IPS-20b (cell line): ENCODE data around the gene PYGM.

ENCODE experiments used
- H3K27ac ChIP-seq: one replicate; pipeline ENCODE4 v1.5.1; 2013; ENCODE audit warnings: low read length
- H3K27me3 ChIP-seq: 2 replicates; pipeline ENCODE4 v1.6.1; 2013; ENCODE audit warnings: mild to moderate bottlenecking, low read length, inconsistent platforms; ENCODE audit not compliant: insufficient read depth
- H3K36me3 ChIP-seq: 2 replicates; pipeline ENCODE4 v1.6.1; 2013; ENCODE audit warnings: low read depth, mild to moderate bottlenecking, inconsistent platforms, low read length, moderate library complexity; ENCODE audit not compliant: insufficient read depth
- H3K4me1 ChIP-seq: 2 replicates; pipeline ENCODE4 v1.6.1; 2013; ENCODE audit warnings: mild to moderate bottlenecking, control low read depth, inconsistent platforms, low read length, moderate library complexity; ENCODE audit not compliant: insufficient read depth
- H3K4me3 ChIP-seq: 2 replicates; pipeline ENCODE4 v1.5.1; 2013; ENCODE audit warnings: mild to moderate bottlenecking, low read length, inconsistent platforms
- H3K9ac ChIP-seq: 2 replicates; pipeline ENCODE4 v1.6.1; 2013; ENCODE audit warnings: low read depth, mild to moderate bottlenecking, inconsistent platforms, low read length, moderate library complexity
- H3K9me3 ChIP-seq: 2 replicates; pipeline ENCODE4 v1.6.1; 2013; ENCODE audit warnings: mild to moderate bottlenecking, low read depth, low read length, inconsistent platforms; ENCODE audit not compliant: insufficient read depth

Gene PYGM

DNA sequence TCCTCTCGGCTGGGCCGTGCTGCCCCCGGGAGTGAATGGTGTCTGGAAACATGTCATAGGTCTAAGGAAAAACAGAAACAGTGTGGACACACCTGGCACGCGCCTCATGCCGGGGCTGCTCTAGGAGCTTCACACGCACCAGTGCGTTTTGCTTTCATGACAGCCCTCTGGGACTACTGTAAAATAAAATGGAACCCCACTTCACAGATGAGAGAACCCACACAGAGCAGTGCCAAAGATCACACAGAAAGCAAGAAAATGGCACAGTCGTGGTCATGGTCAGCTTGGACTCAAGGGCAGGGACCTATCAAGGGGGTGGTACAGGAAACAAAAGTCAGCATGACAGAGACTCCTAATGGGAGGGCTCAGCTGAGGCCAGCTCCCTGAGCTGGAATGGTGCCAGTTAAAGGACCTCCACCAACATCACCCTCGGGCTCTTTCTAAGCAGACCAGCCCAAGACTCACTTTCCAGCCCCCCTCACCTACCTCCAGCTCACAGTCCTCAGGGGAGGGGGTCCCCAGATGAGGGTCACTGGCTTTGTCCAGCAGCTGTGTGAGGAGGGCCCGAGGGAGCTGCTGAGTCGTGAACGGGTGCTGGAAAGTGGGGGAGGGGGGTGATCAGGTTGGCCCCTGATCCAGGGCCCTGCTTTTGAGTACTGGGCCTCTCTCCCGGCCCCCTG lies 40.0 kb upstream of the PYGM start:
- no peak overlapping the region for H3K27ac ChIP-seq

DNA sequence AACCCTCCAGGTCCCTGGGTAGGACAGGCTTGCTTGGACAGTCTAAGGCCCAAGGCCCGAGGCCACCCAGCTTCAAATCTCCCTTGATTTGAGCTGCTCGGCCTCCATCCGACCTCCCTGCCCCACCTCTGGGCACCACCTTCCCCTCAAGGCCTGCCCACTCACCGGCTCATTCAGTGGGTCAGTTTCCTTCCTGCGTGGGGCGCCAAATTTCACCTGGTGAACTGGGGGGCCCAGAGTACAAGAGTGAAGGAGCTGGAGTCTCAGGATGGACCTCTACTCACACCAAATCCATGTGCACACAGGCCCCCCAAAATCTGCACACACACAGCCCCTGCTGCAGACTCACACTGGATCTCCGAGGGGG lies 39.5 kb upstream of the PYGM start:
- peaks cover 3% of the 10 kb centered on the region; the same call in 1 of the 2 replicates for H3K4me1 ChIP-seq
- no peaks in the 10 kb centered on the region for H3K27me3 ChIP-seq
- H3K9ac ChIP-seq = no peak overlapping the region
- H3K9me3 ChIP-seq = no peaks in the 10 kb centered on the region
- no peak overlapping the region for H3K27ac ChIP-seq
- no peak overlapping the region for H3K4me3 ChIP-seq
- no peaks in the 10 kb centered on the region for H3K36me3 ChIP-seq

More for the DNA sequence above, 40.0 kb upstream of the PYGM start:
- no peak overlapping the region for H3K4me3 ChIP-seq
- no peaks in the 10 kb centered on the region for H3K27me3 ChIP-seq
- no peaks in the 10 kb centered on the region for H3K9me3 ChIP-seq
- no peaks in the 10 kb centered on the region for H3K36me3 ChIP-seq
- peaks cover 4% of the 10 kb centered on the region; the same call in 1 of the 2 replicates for H3K4me1 ChIP-seq
- H3K9ac ChIP-seq = no peak overlapping the region

DNA sequence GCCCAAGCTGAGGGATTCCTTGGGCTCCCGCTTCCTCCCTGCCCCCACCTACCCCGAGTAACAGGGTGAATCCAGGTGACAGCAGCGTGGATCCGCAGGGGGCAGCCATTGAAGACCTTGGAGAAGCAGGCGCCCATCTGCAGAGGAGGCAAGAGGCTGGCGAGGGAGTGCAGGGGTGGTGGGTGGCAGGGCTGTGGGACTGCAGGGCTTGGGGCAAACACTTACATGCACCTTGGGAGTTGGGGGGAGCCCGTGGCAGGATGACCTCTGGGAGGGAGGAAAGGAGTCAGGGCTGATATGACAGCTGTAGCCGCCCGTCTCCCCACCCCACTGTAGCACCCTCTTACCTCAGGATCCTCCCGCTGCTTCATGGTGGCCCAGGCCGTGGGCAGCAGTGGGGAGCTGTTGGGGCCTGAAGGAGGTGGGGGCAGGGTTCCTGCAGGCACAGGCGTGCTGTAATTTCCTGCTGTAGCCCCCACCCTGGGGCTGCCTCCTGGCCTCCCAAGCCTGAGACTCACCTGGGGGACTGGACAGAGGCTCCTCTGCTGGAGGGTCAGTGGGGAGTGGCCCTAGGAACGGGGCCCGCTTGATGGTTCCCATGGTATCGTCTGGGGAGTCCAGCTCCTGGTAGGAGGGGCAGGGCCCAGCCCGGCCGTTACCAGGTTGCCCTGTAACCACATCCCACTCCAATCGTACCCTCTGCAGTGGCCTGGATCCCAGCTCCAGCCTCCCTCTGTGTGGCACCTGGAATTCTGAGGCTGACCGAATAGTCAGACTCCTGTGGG lies 37.2 kb upstream of the PYGM start:
- no peak overlapping the region for H3K27ac ChIP-seq
- H3K9ac ChIP-seq = no peak overlapping the region
- H3K4me1 ChIP-seq = no peaks in the 10 kb centered on the region
- no peaks in the 10 kb centered on the region for H3K36me3 ChIP-seq
- no peaks in the 10 kb centered on the region for H3K27me3 ChIP-seq
- H3K9me3 ChIP-seq = no peaks in the 10 kb centered on the region
- no peak overlapping the region for H3K4me3 ChIP-seq

DNA sequence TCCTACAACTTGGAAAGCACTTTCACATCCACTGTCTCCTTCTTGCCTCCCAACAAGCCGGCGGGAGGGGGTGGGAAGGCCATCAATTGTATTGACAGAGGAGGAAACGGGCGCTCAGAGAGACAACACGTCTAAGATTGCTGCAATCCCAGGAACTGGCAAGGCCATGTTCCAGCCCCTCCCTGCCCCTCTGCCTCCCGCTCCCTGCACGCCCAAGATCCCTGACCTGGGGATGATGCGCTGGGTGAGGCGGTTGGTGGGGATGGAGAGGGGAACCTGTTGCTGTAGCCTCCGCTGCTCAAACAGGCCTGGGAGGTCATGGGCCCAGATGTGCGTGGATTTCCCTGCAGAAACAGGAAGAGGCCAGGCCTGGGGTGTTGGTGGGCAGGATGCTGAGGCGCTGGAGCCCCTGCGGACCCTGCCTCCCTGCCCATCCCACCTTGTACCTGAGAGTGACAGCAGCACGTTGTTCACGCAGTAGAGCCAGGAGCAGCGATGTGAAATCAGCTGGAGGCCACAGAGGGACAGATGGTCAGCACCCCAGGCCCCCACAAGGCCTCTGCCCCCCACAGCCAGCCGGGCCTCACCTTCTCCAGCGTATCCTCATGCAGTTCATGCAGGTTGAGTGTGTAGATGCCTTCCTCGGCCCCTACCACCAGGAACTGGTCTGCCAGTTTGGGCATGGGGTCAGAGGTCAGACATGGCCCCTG lies 36.4 kb upstream of the PYGM start:
- no peaks in the 10 kb centered on the region for H3K27me3 ChIP-seq
- H3K4me3 ChIP-seq = no peak overlapping the region
- no peak overlapping the region for H3K27ac ChIP-seq
- no peak overlapping the region for H3K9ac ChIP-seq
- no peaks in the 10 kb centered on the region for H3K36me3 ChIP-seq
- no peaks in the 10 kb centered on the region for H3K4me1 ChIP-seq
- no peaks in the 10 kb centered on the region for H3K9me3 ChIP-seq

DNA sequence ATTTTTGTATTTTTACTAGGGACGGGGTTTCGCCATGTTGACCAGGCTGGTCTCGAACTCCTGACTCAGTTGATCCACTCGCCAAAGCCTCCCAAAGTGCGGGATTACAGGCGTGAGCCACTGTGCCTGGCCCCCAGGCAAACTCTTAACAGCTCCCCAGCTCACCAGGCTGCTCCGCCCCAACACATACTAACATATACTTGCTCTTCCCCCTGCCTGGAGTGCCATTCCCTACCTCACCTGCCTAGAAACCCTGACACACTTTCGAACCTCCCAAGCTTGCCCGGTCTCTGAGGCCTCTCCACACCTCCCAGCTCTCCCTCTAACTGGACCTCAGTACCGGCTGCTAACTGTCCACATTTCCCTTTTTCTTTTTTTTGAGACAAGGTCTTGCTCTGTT lies 34.8 kb upstream of the PYGM start:
- Histone ChIP-seq H3K9ac (no peak overlapping the region), H3K9me3 (no peaks in the 10 kb centered on the region), H3K27me3 (no peaks in the 10 kb centered on the region), H3K36me3 (no peaks in the 10 kb centered on the region), H3K27ac (no peak overlapping the region), H3K4me1 (no peaks in the 10 kb centered on the region), H3K4me3 (no peak overlapping the region)

DNA sequence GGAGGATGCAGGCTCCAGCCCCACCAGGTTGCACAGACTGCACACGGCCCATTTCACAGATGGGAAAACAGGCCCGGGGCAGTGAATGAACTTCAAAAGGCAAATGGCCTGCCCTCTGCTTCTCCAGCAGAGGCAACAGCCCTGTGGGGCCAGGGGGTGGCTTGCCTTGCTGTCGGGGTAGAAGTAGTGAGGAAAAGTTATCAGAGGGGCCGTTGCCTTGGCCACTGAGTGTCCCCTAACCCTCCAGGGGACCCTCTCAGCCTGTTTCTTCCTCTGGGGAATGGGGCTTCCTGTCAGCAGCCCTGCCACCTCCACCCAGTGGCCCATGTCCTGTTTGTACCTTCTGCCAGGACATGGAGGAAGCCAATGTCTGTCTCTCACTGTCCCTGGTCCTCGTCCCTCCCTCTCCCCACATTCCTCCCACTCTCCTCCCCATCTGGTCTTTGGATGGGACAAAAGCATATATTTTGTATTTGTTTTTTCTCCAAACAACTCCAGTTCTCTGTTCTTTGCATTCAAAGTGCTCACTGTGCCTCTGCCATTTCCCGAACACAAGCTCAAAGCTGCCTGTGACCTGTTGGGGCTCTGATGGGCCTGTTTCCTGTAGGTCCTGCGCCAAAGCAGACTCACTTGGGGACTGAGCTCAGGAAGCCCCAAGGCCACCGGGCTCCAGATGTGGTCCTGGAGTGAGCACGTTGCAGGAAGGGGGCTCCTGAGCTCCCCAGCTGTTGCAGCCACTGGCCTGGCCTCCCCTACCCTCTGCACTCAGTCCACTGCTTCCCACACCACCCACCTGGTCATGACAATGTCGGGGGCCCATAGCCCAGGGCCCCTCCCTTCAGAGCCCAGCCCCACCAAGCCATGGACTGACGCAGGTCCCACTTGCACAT lies 33.7 kb upstream of the PYGM start:
- H3K4me1 ChIP-seq = no peaks in the 10 kb centered on the region
- H3K27ac ChIP-seq = no peak overlapping the region
- no peak overlapping the region for H3K9ac ChIP-seq

DNA sequence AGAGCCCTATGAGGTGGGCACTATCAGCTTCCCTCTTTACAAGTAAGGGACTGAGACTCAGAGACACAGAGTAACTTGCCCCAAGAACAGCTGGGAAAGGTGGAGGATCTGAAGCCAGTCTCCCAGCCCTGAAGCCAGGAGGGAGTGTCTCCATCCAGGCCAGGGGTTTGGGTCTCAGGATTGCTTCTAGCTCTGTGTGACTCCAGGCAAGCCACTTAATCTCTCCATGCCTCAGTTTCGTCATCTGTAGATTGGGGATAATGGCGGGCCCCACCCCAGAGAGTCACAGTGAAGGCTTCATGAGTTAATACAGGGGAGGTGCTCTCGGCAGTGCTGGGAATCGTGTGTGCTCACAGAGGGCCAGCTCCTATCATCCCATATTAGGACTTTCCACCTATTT lies 32.7 kb upstream of the PYGM start:
- Histone ChIP-seq H3K9ac (no peak overlapping the region), H3K9me3 (no peaks in the 10 kb centered on the region), H3K27ac (no peak overlapping the region), H3K4me1 (no peaks in the 10 kb centered on the region), H3K4me3 (no peak overlapping the region), H3K27me3 (no peaks in the 10 kb centered on the region), H3K36me3 (no peaks in the 10 kb centered on the region)

More for the DNA sequence above, 33.7 kb upstream of the PYGM start:
- H3K27me3 ChIP-seq = no peaks in the 10 kb centered on the region
- no peak overlapping the region for H3K4me3 ChIP-seq
- no peaks in the 10 kb centered on the region for H3K36me3 ChIP-seq
- no peaks in the 10 kb centered on the region for H3K9me3 ChIP-seq

DNA sequence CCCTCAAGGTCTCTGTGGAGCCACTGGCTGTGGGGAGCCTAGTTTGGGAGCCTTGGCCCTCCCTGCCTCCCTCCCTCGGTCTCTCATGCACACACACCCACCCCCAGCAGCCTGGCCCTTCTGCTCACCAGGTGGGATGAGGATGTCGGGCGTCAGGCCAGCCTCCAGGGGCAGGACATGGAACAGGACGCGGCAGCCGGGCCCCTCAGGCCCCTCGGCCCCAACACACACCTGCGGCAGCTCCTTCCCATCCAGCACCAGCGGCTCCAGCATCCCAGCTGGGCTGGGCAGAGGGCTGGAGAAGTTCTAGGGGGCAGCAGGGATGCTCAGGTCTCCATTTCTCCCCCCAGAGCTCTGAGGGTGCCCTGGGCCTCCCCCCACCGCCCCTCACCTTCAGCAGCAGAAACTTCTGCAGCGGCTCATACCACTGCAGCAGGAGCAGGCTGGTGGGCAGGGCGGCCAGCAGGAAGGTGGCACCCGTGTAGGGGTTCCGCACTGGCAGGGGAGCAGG lies 32.1 kb upstream of the PYGM start:
- H3K9me3 ChIP-seq = no peaks in the 10 kb centered on the region
- H3K36me3 ChIP-seq = no peaks in the 10 kb centered on the region
- H3K9ac ChIP-seq = no peak overlapping the region
- no peaks in the 10 kb centered on the region for H3K27me3 ChIP-seq
- H3K4me1 ChIP-seq = no peaks in the 10 kb centered on the region
- no peak overlapping the region for H3K27ac ChIP-seq
- no peak overlapping the region for H3K4me3 ChIP-seq

DNA sequence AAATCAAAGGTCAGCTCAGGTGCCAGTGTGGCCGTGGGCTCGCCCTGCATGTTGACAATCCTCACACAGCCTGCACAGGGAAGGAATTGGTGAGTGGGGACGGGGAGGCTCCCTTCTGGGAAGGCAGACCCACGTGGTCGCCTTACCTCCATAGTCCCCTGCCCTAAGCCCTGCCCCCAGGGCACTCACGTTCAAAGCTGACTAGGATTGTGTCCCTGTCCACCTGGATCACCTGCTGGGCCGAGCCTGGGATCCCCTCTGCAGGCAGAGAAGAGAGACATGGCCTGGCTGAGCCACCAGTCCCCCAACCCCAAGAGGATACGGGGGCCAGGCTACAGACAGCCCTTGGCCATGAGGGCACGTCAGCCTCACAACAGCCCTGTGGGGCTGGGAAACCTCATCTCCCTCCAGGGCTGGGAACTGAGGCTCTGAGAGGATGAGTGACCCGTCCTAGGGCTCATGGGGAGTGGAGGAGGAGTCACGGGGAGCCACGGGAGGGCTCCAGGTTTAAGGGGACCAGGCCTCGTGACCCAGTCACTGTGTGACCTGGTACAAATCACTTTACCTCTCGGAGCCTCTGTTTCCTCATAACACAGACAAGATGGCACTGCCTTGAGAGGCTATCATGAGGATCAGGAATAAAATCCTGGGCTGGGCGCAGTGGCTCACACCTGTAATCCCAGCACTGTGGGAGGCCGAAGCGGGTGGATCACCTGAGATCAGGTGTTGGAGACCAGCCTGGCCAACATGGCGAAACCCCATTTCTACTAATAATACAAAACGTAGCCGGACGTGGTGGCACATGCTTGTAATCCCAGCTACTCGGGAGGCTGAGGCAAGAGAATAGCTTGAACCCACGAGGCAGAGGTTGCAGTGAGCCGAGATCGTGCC lies 30.7 kb upstream of the PYGM start:
- H3K9me3 ChIP-seq = no peaks in the 10 kb centered on the region
- no peak overlapping the region for H3K4me3 ChIP-seq
- H3K9ac ChIP-seq = no peak overlapping the region
- H3K36me3 ChIP-seq = no peaks in the 10 kb centered on the region
- no peaks in the 10 kb centered on the region for H3K4me1 ChIP-seq
- no peak overlapping the region for H3K27ac ChIP-seq
- no peaks in the 10 kb centered on the region for H3K27me3 ChIP-seq

DNA sequence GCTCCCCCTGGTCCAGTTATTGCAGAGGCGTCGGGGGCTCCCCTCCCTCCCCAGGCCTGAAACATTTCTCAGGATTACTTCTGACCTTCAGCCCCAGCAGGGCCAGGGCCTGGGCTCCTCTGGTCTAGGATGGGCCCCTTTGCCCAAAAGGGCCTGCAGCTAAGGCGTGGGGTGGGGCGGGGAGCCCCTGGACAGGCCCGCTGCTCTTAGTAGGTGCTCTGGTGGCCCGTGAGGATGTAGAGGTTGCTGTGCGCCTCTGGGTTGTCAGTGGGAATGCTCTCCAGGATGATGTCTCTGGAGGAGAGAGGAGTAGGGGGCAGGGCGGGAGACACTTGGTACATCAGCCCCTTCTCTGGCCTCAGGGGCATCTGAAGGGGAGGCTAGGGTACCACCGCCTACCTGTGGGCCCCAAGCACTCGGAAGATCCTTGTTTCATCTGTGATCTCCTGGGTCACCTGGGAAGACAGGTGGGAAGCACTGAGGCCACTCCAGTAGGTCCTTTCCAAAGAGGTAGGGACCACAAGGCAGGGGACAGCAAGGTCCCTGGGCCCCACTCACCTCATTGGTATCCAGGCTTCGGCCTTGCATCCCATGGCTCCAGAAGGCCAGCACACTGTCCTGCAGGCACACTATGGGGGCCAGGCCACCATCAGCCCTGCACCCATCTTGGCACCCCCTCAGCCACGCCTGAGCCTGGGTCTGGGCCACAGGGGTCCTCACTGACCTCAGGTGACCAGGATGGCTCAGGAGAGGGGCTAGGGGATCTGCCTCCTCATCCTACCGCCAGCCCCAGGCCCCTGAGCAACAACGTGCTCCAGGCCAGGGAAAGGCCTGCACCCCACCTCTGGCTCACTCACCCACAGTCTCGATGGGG lies 29.8 kb upstream of the PYGM start:
- no peak overlapping the region for H3K27ac ChIP-seq
- no peak overlapping the region for H3K9ac ChIP-seq
- no peaks in the 10 kb centered on the region for H3K36me3 ChIP-seq

More for the DNA sequence above, 29.8 kb upstream of the PYGM start:
- no peaks in the 10 kb centered on the region for H3K27me3 ChIP-seq
- H3K9me3 ChIP-seq = no peaks in the 10 kb centered on the region
- no peak overlapping the region for H3K4me3 ChIP-seq
- no peaks in the 10 kb centered on the region for H3K4me1 ChIP-seq
